ENCODE measurements around the gene EIF3CL. TPM values are rescaled to one million over a fixed set of nuclear protein-coding genes. Genes with fewer than 3 reads are reported as not detected.
"Not testable (repeated sequence)": the region's sequence is repeated elsewhere in the genome, so short reads cannot be mapped to it uniquely, and the experiment has no call there.

EIF3CL gene, protein sequence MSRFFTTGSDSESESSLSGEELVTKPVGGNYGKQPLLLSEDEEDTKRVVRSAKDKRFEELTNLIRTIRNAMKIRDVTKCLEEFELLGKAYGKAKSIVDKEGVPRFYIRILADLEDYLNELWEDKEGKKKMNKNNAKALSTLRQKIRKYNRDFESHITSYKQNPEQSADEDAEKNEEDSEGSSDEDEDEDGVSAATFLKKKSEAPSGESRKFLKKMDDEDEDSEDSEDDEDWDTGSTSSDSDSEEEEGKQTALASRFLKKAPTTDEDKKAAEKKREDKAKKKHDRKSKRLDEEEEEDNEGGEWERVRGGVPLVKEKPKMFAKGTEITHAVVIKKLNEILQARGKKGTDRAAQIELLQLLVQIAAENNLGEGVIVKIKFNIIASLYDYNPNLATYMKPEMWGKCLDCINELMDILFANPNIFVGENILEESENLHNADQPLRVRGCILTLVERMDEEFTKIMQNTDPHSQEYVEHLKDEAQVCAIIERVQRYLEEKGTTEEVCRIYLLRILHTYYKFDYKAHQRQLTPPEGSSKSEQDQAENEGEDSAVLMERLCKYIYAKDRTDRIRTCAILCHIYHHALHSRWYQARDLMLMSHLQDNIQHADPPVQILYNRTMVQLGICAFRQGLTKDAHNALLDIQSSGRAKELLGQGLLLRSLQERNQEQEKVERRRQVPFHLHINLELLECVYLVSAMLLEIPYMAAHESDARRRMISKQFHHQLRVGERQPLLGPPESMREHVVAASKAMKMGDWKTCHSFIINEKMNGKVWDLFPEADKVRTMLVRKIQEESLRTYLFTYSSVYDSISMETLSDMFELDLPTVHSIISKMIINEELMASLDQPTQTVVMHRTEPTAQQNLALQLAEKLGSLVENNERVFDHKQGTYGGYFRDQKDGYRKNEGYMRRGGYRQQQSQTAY
- total RNA-seq, result 180 and 310 TPM in 2 replicates

DNA sequence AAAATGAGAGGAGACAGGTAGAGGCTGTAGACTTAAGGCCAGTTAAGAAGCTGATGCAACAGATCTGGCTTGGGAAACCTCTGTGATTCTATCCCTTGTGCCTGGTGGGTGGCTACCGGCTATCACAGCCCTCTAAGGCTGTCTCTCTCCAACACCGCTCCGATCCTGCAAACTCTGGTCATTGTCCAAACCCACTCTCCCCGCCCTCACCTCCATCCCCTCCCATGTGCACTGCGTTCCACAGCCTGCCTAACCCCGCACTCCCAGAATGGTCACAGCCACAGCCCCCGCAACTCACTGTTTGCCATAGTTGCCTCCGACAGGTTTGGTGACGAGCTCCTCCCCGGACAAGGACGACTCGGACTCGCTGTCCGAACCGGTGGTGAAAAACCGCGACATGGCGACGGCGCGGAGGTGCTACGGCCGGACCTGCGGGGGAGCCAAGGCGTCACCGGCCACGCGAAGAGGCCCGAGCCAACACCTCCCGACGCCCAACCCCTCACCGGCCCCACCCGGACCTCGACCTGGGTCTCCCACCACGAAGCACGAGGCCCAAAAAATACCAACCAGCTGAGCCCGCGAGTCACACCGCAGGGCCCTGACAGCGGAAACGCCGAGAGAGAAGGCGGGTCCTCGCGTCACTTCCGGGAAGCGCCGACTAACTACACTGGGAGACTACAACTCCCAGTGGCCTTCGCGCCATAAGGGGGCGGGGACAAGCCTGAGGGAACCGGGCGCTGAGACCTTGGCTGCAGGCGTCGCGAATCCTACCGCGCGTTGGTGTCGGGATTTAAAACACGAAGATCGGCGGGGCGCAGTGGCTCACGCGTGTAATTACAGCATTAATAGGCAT is at the start of gene EIF3CL:
TSS of gene EIF3CL (minus strand) at position 622 of the 853 bp plus-strand sequence. CDS start at position 399, 223 bp downstream.
- peak within 1 kb of the TSS; percentile 45 for H3K4me3 ChIP-seq (ENCODE audit: low read depth, low read length)
- not testable (repeated sequence) for H3K27me3 ChIP-seq (ENCODE audit: control insufficient read depth, insufficient read depth, low read length); H3K36me3 ChIP-seq (ENCODE audit: control insufficient read depth, insufficient read depth, low read length); DNase-seq (ENCODE audit: low read depth)

DNA sequence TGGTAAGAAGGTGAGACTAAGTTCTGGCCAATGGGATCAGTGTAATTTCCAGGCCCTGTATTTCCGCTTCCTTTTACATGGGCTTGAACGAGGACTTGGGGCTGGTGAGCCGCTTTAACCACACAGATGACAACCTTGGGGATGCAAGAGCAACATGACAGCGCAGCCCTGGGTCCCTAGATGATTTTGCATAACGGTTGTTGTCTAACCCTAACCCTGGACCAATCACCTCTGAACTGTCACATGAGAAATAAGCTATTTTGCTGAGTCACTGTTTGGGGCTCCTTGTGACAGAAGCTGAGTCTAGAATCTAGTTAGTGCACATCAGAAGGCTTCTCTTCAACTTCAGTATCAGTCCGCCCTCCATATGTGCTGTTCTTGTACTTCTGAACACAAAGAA is 43.4 kb upstream of the EIF3CL start:
- not testable (repeated sequence) for DNase-seq (ENCODE audit: low read depth)

DNA sequence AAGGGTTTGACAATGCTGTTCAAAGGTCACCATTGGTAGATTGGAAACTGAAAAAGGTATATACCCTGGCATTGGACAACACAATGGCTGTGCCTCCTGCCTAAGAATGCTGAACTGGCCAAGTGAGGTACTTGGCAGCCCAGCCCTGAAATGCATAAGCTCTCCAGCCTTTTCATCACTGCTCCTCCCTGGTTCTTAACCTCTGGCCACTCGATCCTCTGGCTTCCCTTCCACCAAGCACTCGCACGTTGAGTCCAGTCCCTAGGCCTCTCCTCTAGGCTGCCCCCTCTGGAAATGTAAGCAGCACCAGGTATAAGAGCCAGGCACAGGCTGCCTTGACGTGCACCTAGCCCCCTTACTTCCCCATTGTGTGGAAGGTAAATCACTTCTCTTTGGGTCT is 42.7 kb upstream of the EIF3CL start:
- DNase-seq (ENCODE audit: low read depth); H3K27me3 ChIP-seq (ENCODE audit: control insufficient read depth, insufficient read depth, low read length); H3K36me3 ChIP-seq (ENCODE audit: control insufficient read depth, insufficient read depth, low read length); H3K4me3 ChIP-seq (ENCODE audit: low read depth, low read length): not testable (repeated sequence)

More for the DNA sequence above, 43.4 kb upstream of the EIF3CL start:
- not testable (repeated sequence) for H3K36me3 ChIP-seq (ENCODE audit: control insufficient read depth, insufficient read depth, low read length); H3K27me3 ChIP-seq (ENCODE audit: control insufficient read depth, insufficient read depth, low read length); H3K4me3 ChIP-seq (ENCODE audit: low read depth, low read length)

DNA sequence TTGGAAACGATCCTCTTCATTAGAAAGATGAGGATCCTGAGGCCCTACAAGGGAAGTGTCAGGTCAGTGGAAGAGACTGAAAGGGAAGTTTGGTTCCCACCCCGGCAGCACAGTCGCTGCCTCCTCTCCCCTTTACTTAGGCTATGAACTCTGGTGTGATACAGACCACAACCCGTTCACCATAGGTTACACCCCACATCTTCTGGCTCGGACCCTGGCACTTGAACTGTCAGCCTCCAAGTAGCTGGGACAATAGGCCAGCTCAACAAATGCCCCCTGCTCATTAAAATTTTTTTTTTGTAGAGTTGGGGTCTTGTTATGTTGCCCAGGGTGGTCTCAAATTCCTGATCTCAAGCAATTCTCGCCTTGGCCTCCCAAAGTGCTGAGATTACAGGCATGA is 40.3 kb upstream of the EIF3CL start:
- not testable (repeated sequence) for DNase-seq (ENCODE audit: low read depth); H3K4me3 ChIP-seq (ENCODE audit: low read depth, low read length); H3K36me3 ChIP-seq (ENCODE audit: control insufficient read depth, insufficient read depth, low read length)

DNA sequence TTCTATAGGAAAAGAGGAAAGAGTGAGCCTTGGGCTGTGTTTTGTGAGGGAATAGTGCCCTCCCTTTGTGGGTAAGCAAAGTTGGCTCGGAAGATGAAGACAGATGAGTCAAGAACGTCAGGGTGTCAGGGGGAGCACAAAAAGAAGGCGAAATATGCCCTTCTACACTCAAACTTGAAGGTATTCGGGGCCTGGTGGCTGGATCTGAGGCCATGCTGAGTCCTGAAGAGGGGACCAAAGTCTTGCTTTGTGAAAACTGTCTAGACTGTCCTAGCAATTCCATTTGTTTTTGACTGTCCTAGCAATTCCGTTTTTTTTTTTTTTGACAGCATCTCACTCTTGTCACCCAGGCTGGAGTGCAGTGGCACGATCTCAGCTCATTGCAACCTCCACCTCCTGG is 35.3 kb upstream of the EIF3CL start:
- DNase-seq (ENCODE audit: low read depth); H3K27me3 ChIP-seq (ENCODE audit: control insufficient read depth, insufficient read depth, low read length); H3K4me3 ChIP-seq (ENCODE audit: low read depth, low read length); H3K36me3 ChIP-seq (ENCODE audit: control insufficient read depth, insufficient read depth, low read length): not testable (repeated sequence)

More for the DNA sequence above, 40.3 kb upstream of the EIF3CL start:
- H3K27me3 ChIP-seq (ENCODE audit: control insufficient read depth, insufficient read depth, low read length), result not testable (repeated sequence)

DNA sequence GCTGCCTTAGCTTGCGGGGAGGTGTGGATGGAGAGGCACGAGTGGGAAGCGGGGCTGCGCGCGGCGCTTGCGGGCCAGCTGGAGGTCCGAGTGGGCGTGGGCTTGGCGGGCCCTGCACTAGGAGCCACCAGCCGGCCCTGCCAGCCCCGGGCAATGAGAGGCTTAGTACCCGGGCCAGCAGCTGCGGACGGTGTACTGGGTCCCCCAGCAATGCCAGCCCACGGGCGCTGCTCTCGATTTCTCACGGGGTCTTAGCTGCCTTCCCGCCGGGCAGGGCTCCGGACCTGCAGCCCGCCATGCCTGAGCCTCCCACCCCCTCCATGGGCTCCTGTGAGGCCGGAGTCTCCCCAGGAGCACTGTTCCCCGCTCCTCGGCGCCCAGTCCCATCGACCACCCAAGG is 31.7 kb upstream of the EIF3CL start:
- DNase-seq (ENCODE audit: low read depth); H3K4me3 ChIP-seq (ENCODE audit: low read depth, low read length); H3K36me3 ChIP-seq (ENCODE audit: control insufficient read depth, insufficient read depth, low read length); H3K27me3 ChIP-seq (ENCODE audit: control insufficient read depth, insufficient read depth, low read length): not testable (repeated sequence)

DNA sequence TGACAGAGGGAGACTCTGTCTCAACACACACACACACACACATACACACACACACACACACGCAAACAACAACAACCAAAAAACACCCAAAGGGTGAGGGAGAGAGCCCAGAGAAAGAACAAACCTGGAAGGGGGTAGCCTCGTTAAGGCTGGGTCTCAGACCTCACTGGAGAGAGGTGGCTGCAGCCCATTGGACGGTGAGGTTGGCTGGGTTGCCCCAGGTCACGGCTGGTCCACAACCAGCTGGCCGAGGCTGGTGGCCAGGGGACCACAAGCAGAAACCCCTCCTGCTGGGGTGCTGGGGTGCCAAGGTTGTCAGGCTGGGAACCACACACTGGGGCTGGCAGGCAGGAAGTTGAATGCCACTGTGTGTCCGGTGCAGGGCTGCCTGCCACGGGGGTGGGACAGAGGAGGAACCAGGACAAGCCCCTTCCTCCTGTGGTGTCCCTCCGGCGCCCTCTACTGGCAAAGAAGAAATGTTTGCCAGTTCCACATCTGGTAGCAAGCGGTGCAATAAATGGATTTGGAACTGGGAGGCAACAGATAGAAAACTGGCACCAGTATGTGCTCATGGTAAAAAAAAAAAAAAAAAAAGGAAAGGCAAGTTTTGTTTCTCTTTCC is 22.5 kb upstream of the EIF3CL start:
- not testable (repeated sequence) for H3K4me3 ChIP-seq (ENCODE audit: low read depth, low read length); DNase-seq (ENCODE audit: low read depth); H3K27me3 ChIP-seq (ENCODE audit: control insufficient read depth, insufficient read depth, low read length); H3K36me3 ChIP-seq (ENCODE audit: control insufficient read depth, insufficient read depth, low read length)

DNA sequence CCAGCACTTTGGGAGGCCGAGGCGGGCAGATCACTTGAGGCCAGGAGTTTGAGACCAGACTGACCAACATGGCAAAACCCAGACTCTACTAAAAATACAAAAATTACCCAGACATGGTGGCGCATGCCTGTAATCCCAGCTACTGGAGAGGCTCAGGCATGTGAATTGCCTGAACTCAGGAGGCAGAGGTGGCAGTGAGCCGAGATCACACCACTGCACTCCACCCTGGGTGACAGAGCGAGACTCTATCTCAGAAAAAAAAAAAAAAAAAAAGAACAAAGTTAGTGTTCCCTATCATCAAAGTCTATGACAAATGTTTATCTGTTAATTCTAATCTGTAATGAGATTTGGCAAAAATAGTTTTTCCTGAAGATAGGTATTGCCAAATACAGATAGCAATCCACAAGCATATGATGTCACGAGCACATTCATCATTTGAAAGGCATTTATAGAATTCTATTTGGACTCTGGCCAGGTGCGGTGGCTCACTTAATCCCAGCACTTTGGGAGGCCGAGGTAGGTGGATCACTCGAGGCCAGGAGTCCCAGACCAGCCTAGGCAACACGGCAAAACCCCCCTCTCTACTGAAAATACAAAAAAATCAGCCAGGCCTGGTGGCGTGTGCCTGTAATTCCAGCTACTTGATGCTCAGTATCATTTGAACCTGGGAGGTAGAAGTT is 17.6 kb upstream of the EIF3CL start:
- H3K4me3 ChIP-seq (ENCODE audit: low read depth, low read length); H3K36me3 ChIP-seq (ENCODE audit: control insufficient read depth, insufficient read depth, low read length); DNase-seq (ENCODE audit: low read depth); H3K27me3 ChIP-seq (ENCODE audit: control insufficient read depth, insufficient read depth, low read length): not testable (repeated sequence)

DNA sequence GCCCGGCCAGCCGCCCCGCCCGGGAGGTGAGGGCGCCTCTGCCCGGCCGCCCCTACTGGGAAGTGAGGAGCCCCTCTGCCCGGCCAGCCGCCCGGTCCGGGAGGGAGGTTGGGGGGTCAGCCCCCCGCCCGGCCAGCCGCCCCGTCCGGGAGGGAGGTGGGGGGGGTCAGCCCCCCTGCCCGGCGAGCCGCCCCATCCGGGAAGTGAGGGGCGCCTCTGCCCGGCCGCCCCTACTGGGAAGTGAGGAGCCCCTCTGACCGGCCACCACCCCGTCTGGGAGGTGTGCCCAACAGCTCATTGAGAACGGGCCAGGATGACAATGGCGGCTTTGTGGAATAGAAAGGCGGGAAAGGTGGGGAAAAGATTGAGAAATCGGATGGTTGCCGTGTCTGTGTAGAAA is 13.4 kb upstream of the EIF3CL start:
- not testable (repeated sequence) for H3K27me3 ChIP-seq (ENCODE audit: control insufficient read depth, insufficient read depth, low read length); H3K36me3 ChIP-seq (ENCODE audit: control insufficient read depth, insufficient read depth, low read length); H3K4me3 ChIP-seq (ENCODE audit: low read depth, low read length); DNase-seq (ENCODE audit: low read depth)

DNA sequence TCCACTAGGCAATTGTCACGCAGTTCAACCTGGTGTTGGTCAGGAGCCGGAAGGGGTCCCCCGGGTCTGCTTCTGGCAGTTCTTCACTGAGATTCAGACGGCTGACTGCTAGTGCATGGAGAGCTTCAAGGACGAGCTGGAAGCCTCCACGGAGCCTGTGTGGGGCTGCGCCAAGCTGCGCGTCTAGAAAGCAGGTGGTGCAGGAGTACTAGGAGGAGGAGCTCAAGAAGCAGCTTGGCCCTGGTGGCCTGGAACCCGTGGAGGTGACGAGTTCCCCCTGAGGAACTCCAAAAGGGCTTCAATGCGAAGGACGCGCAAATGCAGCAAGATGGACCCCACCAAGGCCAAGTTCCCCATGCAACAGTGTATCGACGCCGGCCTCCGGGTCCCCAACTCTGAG is 10.9 kb upstream of the EIF3CL start:
- H3K36me3 ChIP-seq (ENCODE audit: control insufficient read depth, insufficient read depth, low read length); DNase-seq (ENCODE audit: low read depth); H3K27me3 ChIP-seq (ENCODE audit: control insufficient read depth, insufficient read depth, low read length); H3K4me3 ChIP-seq (ENCODE audit: low read depth, low read length): not testable (repeated sequence)

DNA sequence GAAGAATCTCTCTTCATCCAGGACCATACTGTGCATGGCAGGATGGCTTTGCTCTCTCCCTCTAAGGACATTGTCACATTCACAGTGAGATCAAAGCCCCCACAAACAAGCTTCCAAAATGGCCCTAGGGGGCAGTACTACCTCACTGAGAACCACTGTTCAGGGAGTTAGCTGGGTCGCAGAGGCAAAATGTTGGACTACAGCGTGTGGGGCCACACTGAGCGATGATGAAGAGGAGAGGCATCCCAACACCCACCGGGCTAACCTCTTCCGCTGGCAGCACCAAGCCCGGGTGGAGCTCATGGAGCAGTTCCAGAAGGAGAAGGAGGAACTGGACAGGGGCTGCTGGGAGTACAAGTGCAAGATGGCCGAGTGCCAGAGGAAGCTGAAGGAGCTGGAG is 9.9 kb upstream of the EIF3CL start:
- not testable (repeated sequence) for H3K27me3 ChIP-seq (ENCODE audit: control insufficient read depth, insufficient read depth, low read length); H3K4me3 ChIP-seq (ENCODE audit: low read depth, low read length); DNase-seq (ENCODE audit: low read depth); H3K36me3 ChIP-seq (ENCODE audit: control insufficient read depth, insufficient read depth, low read length)

DNA sequence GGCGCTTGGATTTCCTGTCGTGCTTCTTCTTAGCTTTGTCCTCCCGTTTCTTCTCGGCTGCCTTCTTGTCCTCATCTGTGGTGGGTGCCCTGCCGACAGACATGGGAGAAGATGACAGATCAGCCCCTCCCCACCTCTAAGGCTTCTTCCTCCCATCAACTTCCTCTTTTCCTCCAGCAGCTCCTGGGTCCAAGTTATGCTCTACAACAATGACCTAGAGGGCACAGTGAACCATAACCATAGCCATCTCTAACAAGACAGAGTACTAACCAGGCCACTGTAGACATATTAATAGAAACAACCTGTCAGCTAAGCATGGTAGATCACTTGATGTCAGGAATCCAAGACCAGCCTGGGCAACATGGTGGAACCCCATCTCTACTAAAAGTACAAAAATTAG is 11.6 kb downstream of the EIF3CL start:
- not testable (repeated sequence) for H3K27me3 ChIP-seq (ENCODE audit: control insufficient read depth, insufficient read depth, low read length); DNase-seq (ENCODE audit: low read depth); H3K36me3 ChIP-seq (ENCODE audit: control insufficient read depth, insufficient read depth, low read length); H3K4me3 ChIP-seq (ENCODE audit: low read depth, low read length)

DNA sequence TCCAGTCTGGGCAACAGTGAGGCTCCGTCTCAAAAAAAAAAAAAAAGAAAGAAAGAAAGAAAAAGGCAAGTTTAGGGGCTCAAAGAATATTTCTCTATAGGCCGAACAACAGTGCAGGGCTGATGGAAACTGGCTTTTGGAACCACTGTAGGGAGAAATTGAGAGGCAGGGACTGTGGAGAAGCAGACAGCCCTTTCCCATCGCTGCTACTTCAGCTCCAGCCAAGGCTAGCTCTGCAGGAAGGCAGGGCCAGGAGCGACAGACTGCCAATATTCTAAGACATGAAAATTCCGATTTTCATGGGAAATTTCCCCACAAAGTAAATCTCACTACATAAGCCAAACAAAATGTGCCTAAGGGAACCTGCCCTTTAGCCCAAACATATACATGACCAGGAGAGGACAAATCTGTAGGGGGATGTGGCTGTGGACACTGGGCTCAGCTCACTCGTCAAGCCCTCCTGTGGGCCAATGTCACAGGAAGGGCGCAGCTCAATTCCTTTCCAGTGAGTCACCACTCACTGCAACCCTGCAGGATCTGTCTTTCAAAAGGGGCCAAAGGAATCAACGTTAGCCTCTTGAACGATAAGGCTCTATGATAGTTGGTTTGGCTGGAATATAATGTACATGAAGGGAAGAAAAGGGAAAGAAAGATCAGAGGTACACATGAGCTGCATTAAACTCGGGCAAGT is 21.3 kb downstream of the EIF3CL start:
- not testable (repeated sequence) for DNase-seq (ENCODE audit: low read depth); H3K27me3 ChIP-seq (ENCODE audit: control insufficient read depth, insufficient read depth, low read length); H3K36me3 ChIP-seq (ENCODE audit: control insufficient read depth, insufficient read depth, low read length); H3K4me3 ChIP-seq (ENCODE audit: low read depth, low read length)
